NOMO-1 treated with DMSO at 0.1 percent for 48 hours (cell line): ENCODE measurements around the gene CAMK2A.

ENCODE experiments used
- DNase-seq: peaks from one replicate; lab custom pipeline; 2025; ENCODE audit not compliant: unreplicated experiment; lab: John Stamatoyannopoulos, UW

Gene CAMK2A

GRCh38 chr5:150173161-150173560, 116.4 kb downstream of the CAMK2A start:
- DNase-seq = no peak

- no peak for DNase-seq
Observed at GRCh38 chr5:150172556-150172955, 117.0 kb downstream of the CAMK2A start.

- no peak for DNase-seq
Observed at GRCh38 chr5:150172145-150172544, 117.4 kb downstream of the CAMK2A start.
